ENCODE data around the gene TSTD2.

The TSTD2 gene

GRCh38 chr9:97567182-97567893 lies 65.8 kb downstream of the TSTD2 start:
- no peaks in the 10 kb centered on the region for H3F3A ChIP-seq (ENCODE audit: insufficient read depth, low read length)
- H3K9me3 ChIP-seq (ENCODE audit: low read length): no peaks in the 10 kb centered on the region
- no peaks in the 10 kb centered on the region for H3K27me3 ChIP-seq (ENCODE audit: insufficient read depth, low read length)
- H3K9ac ChIP-seq (ENCODE audit: low read length): no peak overlapping the region
- no peaks in the 10 kb centered on the region for H3K79me2 ChIP-seq (ENCODE audit: insufficient read depth, low read length)
- no peaks in the 10 kb centered on the region for H3K9me2 ChIP-seq (ENCODE audit: low read depth, low read length)
- H3K4me3 ChIP-seq (ENCODE audit: low read depth, low read length, poor library complexity, severe bottlenecking): no peak overlapping the region
- no peak overlapping the region for H2AFZ ChIP-seq (ENCODE audit: low read length)
- no peak for TF ChIP-seq EZH2 (IDR thresholded peaks at IDR 0.05; ENCODE audit: borderline replicate concordance, low read length)
- TF ChIP-seq CTCF (IDR thresholded peaks at IDR 0.05; ENCODE audit: low read length): no peak
- no peaks in the 10 kb centered on the region for H4K20me1 ChIP-seq (ENCODE audit: insufficient read depth, low read length)
- no peaks in the 10 kb centered on the region for H3K36me3 ChIP-seq (ENCODE audit: insufficient read depth, low read length)
- H3K27ac ChIP-seq (ENCODE audit: low read depth, low read length, poor library complexity, severe bottlenecking): no peak overlapping the region
- H3K4me1 ChIP-seq (ENCODE audit: insufficient read depth, low read length, severe bottlenecking): no peaks in the 10 kb centered on the region
- H3K4me2 ChIP-seq (ENCODE audit: low read length): no peak overlapping the region

- no peaks in the 10 kb centered on the region for H3K9me3 ChIP-seq (ENCODE audit: low read length)
- no peak overlapping the region for H3K4me3 ChIP-seq (ENCODE audit: low read depth, low read length, poor library complexity, severe bottlenecking)
- H3K36me3 ChIP-seq (ENCODE audit: insufficient read depth, low read length): no peaks in the 10 kb centered on the region
- H3K9ac ChIP-seq (ENCODE audit: low read length): no peak overlapping the region
- H3F3A ChIP-seq (ENCODE audit: insufficient read depth, low read length): no peaks in the 10 kb centered on the region
- no peaks in the 10 kb centered on the region for H3K4me1 ChIP-seq (ENCODE audit: insufficient read depth, low read length, severe bottlenecking)
- H4K20me1 ChIP-seq (ENCODE audit: insufficient read depth, low read length): no peaks in the 10 kb centered on the region
- no peaks in the 10 kb centered on the region for H3K27me3 ChIP-seq (ENCODE audit: insufficient read depth, low read length)
- TF ChIP-seq EZH2 (IDR thresholded peaks at IDR 0.05; ENCODE audit: borderline replicate concordance, low read length) (no peak), CTCF (IDR thresholded peaks at IDR 0.05; ENCODE audit: low read length) (no peak)
- H3K27ac ChIP-seq (ENCODE audit: low read depth, low read length, poor library complexity, severe bottlenecking): no peak overlapping the region
- no peak overlapping the region for H3K4me2 ChIP-seq (ENCODE audit: low read length)
- H3K79me2 ChIP-seq (ENCODE audit: insufficient read depth, low read length): no peaks in the 10 kb centered on the region
- H3K9me2 ChIP-seq (ENCODE audit: low read depth, low read length): no peaks in the 10 kb centered on the region
- H2AFZ ChIP-seq (ENCODE audit: low read length): no peak overlapping the region
These were observed 67.9 kb downstream of the TSTD2 start for GRCh38 chr9:97565262-97565661.

GRCh38 chr9:97564291-97565175 lies 68.6 kb downstream of the TSTD2 start:
- Histone ChIP-seq H3K4me3 (ENCODE audit: low read depth, low read length, poor library complexity, severe bottlenecking) (no peak overlapping the region), H2AFZ (ENCODE audit: low read length) (no peak overlapping the region), H3K9ac (ENCODE audit: low read length) (no peak overlapping the region), H3K27ac (ENCODE audit: low read depth, low read length, poor library complexity, severe bottlenecking) (no peak overlapping the region), H3K36me3 (ENCODE audit: insufficient read depth, low read length) (no peaks in the 10 kb centered on the region), H3K27me3 (ENCODE audit: insufficient read depth, low read length) (no peaks in the 10 kb centered on the region), H3K79me2 (ENCODE audit: insufficient read depth, low read length) (no peaks in the 10 kb centered on the region), H3F3A (ENCODE audit: insufficient read depth, low read length) (no peaks in the 10 kb centered on the region), H3K9me2 (ENCODE audit: low read depth, low read length) (no peaks in the 10 kb centered on the region), H3K4me2 (ENCODE audit: low read length) (no peak overlapping the region), H3K9me3 (ENCODE audit: low read length) (no peaks in the 10 kb centered on the region), H3K4me1 (ENCODE audit: insufficient read depth, low read length, severe bottlenecking) (no peaks in the 10 kb centered on the region), H4K20me1 (ENCODE audit: insufficient read depth, low read length) (no peaks in the 10 kb centered on the region)
- no peak for TF ChIP-seq CTCF (IDR thresholded peaks at IDR 0.05; ENCODE audit: low read length)
- TF ChIP-seq EZH2 (IDR thresholded peaks at IDR 0.05; ENCODE audit: borderline replicate concordance, low read length): no peak
